Activated naive CD8-positive, alpha-beta T cell treated with anti-CD3 and anti-CD28 coated beads, Interleukin-2, amount 50 U/mL, for 16 hours (primary cell): ENCODE results near the gene DDX56.
"Not testable (repeated sequence)": the region's sequence is repeated elsewhere in the genome, so short reads cannot be mapped to it uniquely, and the experiment has no call there.

Source experiments
- DNase-seq: peaks from one replicate; pipeline ENCODE4 v3.0.0-alpha.2; 2020; ENCODE audit warnings: low read depth, low spot score

The DDX56 gene

DNA sequence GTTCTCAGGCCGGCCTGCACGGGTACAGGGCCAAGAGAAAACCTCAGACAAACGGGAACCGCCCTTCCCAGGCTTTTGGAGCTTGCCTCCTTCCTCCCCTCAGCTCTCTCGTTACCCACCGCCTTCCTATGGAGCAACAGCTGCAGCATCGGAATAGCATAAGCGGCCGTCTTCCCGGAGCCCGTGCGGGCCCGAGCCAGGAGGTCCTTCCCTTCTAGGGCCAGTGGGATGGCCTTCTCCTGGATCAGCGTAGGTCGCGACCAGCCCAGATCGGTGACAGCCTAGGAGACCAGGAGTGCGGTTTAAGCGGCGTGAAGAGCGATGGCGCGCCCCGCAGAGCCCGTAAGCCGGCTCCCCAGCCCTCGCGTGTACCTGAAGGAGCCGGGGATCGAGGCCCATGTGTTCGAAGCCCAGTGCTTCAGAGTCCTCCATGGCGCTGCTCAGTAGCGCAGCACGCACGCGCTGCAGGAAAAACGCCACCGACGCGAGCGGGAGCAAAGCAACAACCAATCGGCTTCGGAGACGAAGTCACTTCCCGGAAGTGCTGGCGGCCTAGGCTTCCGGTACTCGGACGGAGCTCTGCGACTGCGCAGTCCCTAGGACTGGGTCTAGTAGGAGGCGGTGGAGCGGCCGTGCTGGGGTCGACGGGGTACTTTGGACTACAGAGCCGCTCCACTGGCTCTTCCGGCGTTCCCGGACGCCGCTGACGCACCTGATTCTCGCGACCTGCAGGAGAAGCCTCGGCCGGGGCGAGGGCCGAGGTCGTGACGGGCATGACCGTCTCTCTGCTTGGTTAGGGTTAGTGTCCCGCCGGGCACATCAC lies at the start of gene DDX56:
TSS of gene DDX56 (minus strand) at position 445 of the 823 bp plus-strand sequence. CDS start at position 432, 13 bp downstream.
- DNase-seq: peak; percentile 82

- DNase-seq: no peak
Observed at GRCh38 chr7:44622342-44623151, 48.8 kb upstream of the DDX56 start.

GRCh38 chr7:44621750-44622103 lies 48.0 kb upstream of the DDX56 start:
- no peak for DNase-seq

DNA sequence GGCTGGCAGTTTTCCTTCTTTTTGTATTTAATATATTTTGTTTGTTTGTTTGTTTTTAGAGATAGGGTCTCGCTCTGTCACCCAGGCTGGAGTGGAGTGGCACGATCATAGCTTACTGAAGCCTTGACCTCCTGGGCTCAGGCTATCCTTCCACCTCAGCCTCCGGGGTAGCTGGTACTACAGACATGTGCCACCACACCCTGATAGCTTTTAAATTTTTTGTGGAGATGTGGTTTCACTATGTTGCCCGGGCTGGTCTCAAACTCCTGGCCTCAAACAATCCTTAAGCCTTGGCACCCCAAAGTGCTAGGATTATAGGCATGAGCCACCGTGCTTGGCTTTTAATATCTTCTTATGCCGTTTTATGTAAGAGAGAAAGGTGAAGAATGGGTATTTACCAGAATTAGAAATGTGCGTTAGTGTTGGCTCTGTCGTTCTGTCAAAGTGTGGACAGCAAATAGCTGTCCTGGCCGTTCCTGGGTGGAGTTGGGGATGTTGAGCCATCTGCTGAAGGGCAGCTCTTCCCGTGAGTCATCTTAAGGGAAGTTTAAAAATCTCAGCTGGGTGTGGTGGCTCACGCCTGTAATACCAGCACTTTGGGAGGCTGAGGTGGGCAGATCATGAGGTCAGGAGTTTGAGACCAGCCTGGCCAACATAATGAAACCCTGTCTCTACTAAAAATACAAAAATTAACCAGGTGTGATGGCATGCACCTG lies 47.5 kb upstream of the DDX56 start:
- DNase-seq: no peak

- DNase-seq: no peak
Observed at GRCh38 chr7:44618753-44619152, 45.0 kb upstream of the DDX56 start.

GRCh38 chr7:44618045-44618444 lies 44.3 kb upstream of the DDX56 start:
- DNase-seq: no peak

GRCh38 chr7:44617225-44617890 lies 43.6 kb upstream of the DDX56 start:
- no peak for DNase-seq

GRCh38 chr7:44616545-44616944 lies 42.8 kb upstream of the DDX56 start:
- no peak for DNase-seq

GRCh38 chr7:44615793-44616192 lies 42.1 kb upstream of the DDX56 start:
- no peak for DNase-seq

GRCh38 chr7:44615149-44615611 lies 41.5 kb upstream of the DDX56 start:
- no peak for DNase-seq

DNA sequence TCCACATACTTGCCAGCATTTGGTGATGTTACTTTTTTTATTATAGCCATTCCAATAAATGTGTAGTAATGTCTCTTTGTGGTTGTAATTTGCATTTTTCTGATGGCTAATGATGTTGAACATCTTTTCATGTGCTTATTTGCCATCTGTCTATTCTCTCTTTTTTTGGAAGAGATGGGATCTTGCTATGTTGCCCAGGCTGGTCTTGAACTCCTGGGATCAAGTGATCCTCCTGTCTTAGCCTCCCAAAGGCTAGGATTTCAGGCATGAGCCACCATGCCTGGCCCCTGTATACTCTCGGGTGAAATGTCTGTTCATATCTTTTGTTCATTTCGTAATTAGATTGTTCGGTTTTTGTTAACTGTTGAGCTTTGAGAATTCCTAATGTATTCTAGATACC lies 36.1 kb upstream of the DDX56 start:
- DNase-seq: no peak

- no peak for DNase-seq
Observed at GRCh38 chr7:44608916-44609648, 35.4 kb upstream of the DDX56 start.

GRCh38 chr7:44607141-44608068 lies 33.7 kb upstream of the DDX56 start:
- DNase-seq: no peak

DNA sequence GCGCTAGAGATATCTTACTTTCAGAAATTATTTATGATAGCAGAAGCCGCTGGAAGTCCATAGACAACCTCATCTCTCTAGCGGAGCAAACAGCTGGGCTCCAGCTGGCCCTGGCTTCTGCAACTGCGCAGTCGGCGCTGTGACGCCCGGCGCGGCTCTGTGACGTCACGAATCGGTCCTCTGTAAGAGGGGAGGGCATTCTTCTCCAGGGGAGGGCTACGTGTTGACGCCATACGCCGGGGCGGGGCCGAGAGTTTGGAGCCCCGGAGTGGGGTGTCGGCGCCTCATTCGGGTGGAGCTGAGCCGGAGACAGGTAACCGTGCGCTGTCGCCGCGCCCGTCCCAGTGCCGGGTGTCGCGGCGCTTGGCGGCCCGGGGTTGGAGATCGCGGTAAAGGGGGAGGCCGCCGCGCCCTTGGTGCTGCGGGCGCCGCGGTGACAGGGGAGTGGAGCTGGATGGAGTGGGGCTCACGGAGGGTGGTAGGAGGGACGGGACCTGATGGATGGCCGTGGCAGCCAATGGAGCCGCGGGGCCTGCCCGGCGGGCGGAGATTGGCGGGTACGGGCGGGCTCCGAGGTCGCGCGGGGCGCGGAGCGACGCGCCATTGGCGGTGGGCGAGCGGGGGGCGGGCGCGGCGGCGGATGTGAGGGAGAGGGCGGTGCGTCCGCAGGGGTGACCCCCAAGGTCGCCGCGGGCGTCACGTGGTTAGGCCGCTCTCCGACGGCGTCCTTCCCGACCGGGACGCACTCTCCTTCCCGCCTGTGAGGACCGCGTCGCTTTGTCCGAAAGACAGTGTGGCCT lies 32.8 kb upstream of the DDX56 start, which contains the start of gene OGDH:
TSS of gene OGDH (plus strand) at position 287 of the 800 bp plus-strand sequence. CDS start 17,717 bp downstream, outside the sequence.
- DNase-seq: peak; percentile 98

DNA sequence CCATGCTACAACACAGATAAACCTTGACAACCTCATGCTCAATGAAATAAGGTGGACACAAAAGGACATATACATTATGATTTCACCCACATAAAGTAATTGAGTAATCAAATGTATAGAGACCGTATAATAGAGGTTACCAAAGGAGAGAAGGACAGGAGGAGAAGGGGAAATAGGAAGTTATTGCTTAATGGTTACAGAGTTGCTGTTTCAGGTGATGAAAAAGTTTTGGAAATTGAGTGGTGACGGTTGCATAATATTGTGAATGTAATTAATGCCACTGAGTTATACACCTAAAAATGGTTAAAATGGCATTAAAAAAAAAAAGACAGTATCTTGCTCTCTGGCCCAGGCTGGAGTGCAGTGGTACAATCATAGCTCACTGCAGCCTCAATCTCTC lies 31.2 kb upstream of the DDX56 start:
- DNase-seq: no peak

GRCh38 chr7:44603193-44603592 lies 29.5 kb upstream of the DDX56 start:
- DNase-seq: no peak

DNA sequence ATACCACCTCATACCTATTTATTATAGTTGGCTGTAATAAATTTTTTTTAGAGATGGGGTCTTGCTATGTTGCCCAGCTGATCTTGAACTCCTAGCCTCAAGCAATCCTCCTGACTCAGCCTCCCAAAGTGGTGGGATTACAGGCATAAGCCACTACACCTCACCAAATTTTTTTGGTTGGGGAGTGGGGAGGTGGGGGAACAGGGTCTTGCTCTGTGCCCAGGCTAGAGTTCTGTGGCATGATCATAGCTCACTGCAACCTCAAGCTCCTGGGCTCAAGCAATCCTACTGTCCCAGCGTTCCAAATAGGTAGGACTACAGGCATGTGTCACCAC lies 28.8 kb upstream of the DDX56 start:
- DNase-seq: no peak

DNA sequence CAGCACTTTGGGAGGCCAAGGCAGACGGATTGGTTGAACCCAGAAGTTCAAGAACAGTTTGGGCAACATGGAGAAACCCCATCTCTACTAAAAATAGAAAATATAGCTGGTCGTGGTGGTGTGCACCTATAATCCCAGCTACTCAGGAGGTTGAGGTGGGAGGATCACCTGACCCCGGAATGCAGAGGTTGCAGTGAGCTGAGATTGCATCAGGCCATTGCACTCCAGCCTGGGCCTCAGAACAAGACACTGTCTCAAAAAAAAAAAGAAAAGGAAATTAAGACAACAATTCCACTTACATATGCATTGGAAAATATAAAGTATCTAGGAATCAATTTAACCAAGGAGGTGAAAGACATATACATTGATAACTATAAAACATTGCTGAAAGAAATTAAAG lies 25.5 kb upstream of the DDX56 start:
- no peak for DNase-seq

GRCh38 chr7:44597181-44597580 lies 23.5 kb upstream of the DDX56 start:
- not testable (repeated sequence) for DNase-seq
